SK-N-SH (cell line): Measurements from ENCODE around the gene EYA2.

ENCODE experiments used
- CTCF ChIP-seq: fragments of 200-600 bp; sonication (generic); IDR thresholded peaks from 2 replicates; pipeline ENCODE4 v1.6.1; 2017; ENCODE audit warnings: antibody characterized with exemption, mild to moderate bottlenecking, moderate library complexity
- FOSL2 ChIP-seq: IDR thresholded peaks from 2 replicates; pipeline ENCODE4 v1.4.0; 2012; ENCODE audit warnings: low read depth, mild to moderate bottlenecking, moderate library complexity, borderline replicate concordance
- PBX3 ChIP-seq: IDR thresholded peaks from 2 replicates; pipeline ENCODE4; 2012
- RFX5 ChIP-seq: IDR thresholded peaks from 2 replicates; pipeline ENCODE4 v1.6.1; 2012; ENCODE audit warnings: mild to moderate bottlenecking, improper control_type of control experiment, low read length
- SIN3A ChIP-seq: IDR thresholded peaks from 2 replicates; pipeline ENCODE4 v1.6.1; 2012; ENCODE audit warnings: low read depth, mild to moderate bottlenecking, low read length, moderate library complexity, borderline replicate concordance
- USF2 ChIP-seq: fragments of 150-350 bp; IDR thresholded peaks from 2 replicates; pipeline ENCODE4 v1.6.1; 2017; ENCODE audit warnings: antibody characterized with exemption, low read length, low read depth, borderline replicate concordance
- YY1 ChIP-seq: IDR thresholded peaks from 2 replicates; pipeline ENCODE4 v1.4.0; 2012; ENCODE audit warnings: low read depth, mild to moderate bottlenecking

- TF ChIP-seq YY1 (no peak), SIN3A (no peak), CTCF (no peak), USF2 (no peak), PBX3 (no peak), FOSL2 (no peak), RFX5 (no peak)
These were observed 249.8 kb downstream of the EYA2 start for GRCh38 chr20:47144463-47144862.
